Neural cell (in vitro differentiated cells): ENCODE data around the gene CTDSPL. TPM values are rescaled to one million over a fixed set of nuclear protein-coding genes. Genes with fewer than 3 reads are reported as not detected.

ENCODE experiments used
- H2AFZ ChIP-seq: fragments of 200-600, 300-800 bp; sonication (generic), shearing (Covaris generic); 2 replicates; pipeline ENCODE4 v1.6.0; 2014; ENCODE audit warnings: low read depth, mild to moderate bottlenecking, antibody characterized with exemption, low read length, moderate library complexity
- H3F3A ChIP-seq: fragments of 200-600 bp; shearing (Covaris generic); 2 replicates; pipeline ENCODE4 v1.6.1; 2016; ENCODE audit warnings: mild to moderate bottlenecking, moderate library complexity, mixed read lengths, antibody characterized with exemption, low read length; ENCODE audit not compliant: insufficient read depth, poor library complexity, severe bottlenecking
- H3K27ac ChIP-seq: fragments of 200-600, 300-800 bp; sonication (generic), shearing (Covaris generic); 2 replicates; pipeline ENCODE4 v1.5.1; 2014; ENCODE audit warnings: mild to moderate bottlenecking, low read length, moderate library complexity
- H3K27me3 ChIP-seq: fragments of 300-800, 200-600 bp; sonication (generic), shearing (Covaris generic); 2 replicates; pipeline ENCODE4 v1.6.0; 2014; ENCODE audit warnings: mild to moderate bottlenecking, low read depth, low read length, moderate library complexity; ENCODE audit not compliant: insufficient read depth
- H3K36me3 ChIP-seq: fragments of 300-800, 200-600 bp; sonication (generic), shearing (Covaris generic); 2 replicates; pipeline ENCODE4 v1.5.1; 2014; ENCODE audit warnings: mild to moderate bottlenecking, antibody characterized with exemption, low read length, moderate library complexity; ENCODE audit not compliant: insufficient read depth
- H3K4me2 ChIP-seq: fragments of 300-800, 200-600 bp; sonication (generic), shearing (Covaris generic); 2 replicates; pipeline ENCODE4 v1.6.0; 2014; ENCODE audit warnings: mild to moderate bottlenecking, low read length
- H3K4me3 ChIP-seq: fragments of 300-800, 200-600 bp; sonication (generic), shearing (Covaris generic); 2 replicates; pipeline ENCODE4 v1.5.1; 2014; ENCODE audit warnings: mild to moderate bottlenecking, low read length, moderate library complexity
- H3K79me2 ChIP-seq: fragments of 200-600 bp; shearing (Covaris generic); replicated peaks from 2 replicates; pipeline ENCODE4 v1.6.0; 2014; ENCODE audit warnings: mild to moderate bottlenecking, low read length, moderate library complexity; ENCODE audit not compliant: insufficient read depth
- H3K9ac ChIP-seq: fragments of 300-800, 200-600 bp; sonication (generic), shearing (Covaris generic); 2 replicates; pipeline ENCODE4 v1.6.1; 2016; ENCODE audit warnings: mild to moderate bottlenecking, low read length, mixed read lengths
- H3K9me2 ChIP-seq: fragments of 200-600 bp; shearing (Covaris generic); 2 replicates; pipeline ENCODE4 v1.6.1; 2016; ENCODE audit warnings: mild to moderate bottlenecking, low read length, mixed read lengths; ENCODE audit not compliant: insufficient read depth
- H3K9me3 ChIP-seq: fragments of 200-600, 300-800 bp; sonication (generic), shearing (Covaris generic); 2 replicates; pipeline ENCODE4 v1.6.1; 2016; ENCODE audit warnings: mild to moderate bottlenecking, mixed run types, low read length, moderate library complexity, mixed read lengths
- H4K20me1 ChIP-seq: fragments of 200-600 bp; shearing (Covaris generic); 2 replicates; pipeline ENCODE4 v1.6.1; 2016; ENCODE audit warnings: mild to moderate bottlenecking, mixed run types; ENCODE audit not compliant: insufficient read depth
- EP300 ChIP-seq: fragments of 450-650 bp; conservative IDR thresholded peaks from 2 replicates; pipeline ENCODE4 v1.6.1; 2014; ENCODE audit warnings: antibody characterized with exemption, mild to moderate bottlenecking, moderate library complexity; ENCODE audit not compliant: poor library complexity, severe bottlenecking
- EZH2 ChIP-seq: fragments of 200-600, 300-800 bp; shearing (Covaris generic), sonication (generic); IDR thresholded peaks from 2 replicates; pipeline ENCODE4 v1.6.1; 2014; ENCODE audit warnings: antibody characterized with exemption, low read length, borderline replicate concordance, mild to moderate bottlenecking; ENCODE audit not compliant: insufficient read depth, poor library complexity, severe bottlenecking
- MXI1 ChIP-seq: fragments of 450-650 bp; conservative IDR thresholded peaks from 2 replicates; pipeline ENCODE4 v1.6.1; 2014; ENCODE audit warnings: antibody characterized with exemption, mild to moderate bottlenecking; ENCODE audit not compliant: poor library complexity, severe bottlenecking
- POLR2AphosphoS5 ChIP-seq: IDR thresholded peaks from 2 replicates; pipeline ENCODE4 v1.6.1; 2012
- RAD21 ChIP-seq: fragments of 450-650 bp; conservative IDR thresholded peaks from 2 replicates; pipeline ENCODE4 v1.6.1; 2014; ENCODE audit warnings: antibody characterized with exemption, mild to moderate bottlenecking, moderate library complexity
- SMC3 ChIP-seq: fragments of 450-650 bp; conservative IDR thresholded peaks from 2 replicates; pipeline ENCODE4 v1.6.1; 2014; ENCODE audit warnings: antibody characterized with exemption, mild to moderate bottlenecking, moderate library complexity; ENCODE audit not compliant: poor library complexity
- TAF1 ChIP-seq: IDR thresholded peaks from 2 replicates; pipeline ENCODE4 v1.6.1; 2012; ENCODE audit warnings: low read depth
- polyA plus RNA-seq: library from polyadenylated mRNA; depleted of rRNA; stranded (reverse); fragments of >200 nt; gene quantifications from 2 replicates; pipeline ENCODE4 v1.2.3, GENCODE V29; 2014
- TF ChIP-seq, protein P1 (sequence below): fragments of 450-650 bp; IDR thresholded peaks from 2 replicates; pipeline ENCODE4 v1.5.1; 2014; ENCODE audit warnings: antibody characterized with exemption, mild to moderate bottlenecking, moderate library complexity; ENCODE audit not compliant: poor library complexity, severe bottlenecking
- TF ChIP-seq, protein P2 (sequence below): IDR thresholded peaks from 2 replicates; pipeline ENCODE4 v1.6.1; 2012; ENCODE audit warnings: borderline replicate concordance

CTDSPL gene
- polyA plus RNA-seq, 1 donor from 2014 or later = 17.0 TPM

- no peaks in the 10 kb centered on the region for H4K20me1 ChIP-seq
- H3K9ac ChIP-seq = no peak overlapping the region
- H3K79me2 ChIP-seq = no peaks in the 10 kb centered on the region
- H3K4me2 ChIP-seq = no peak overlapping the region
- no peaks in the 10 kb centered on the region for H3K27me3 ChIP-seq
- no peaks in the 10 kb centered on the region for H3K9me3 ChIP-seq
- H3K9me2 ChIP-seq = no peaks in the 10 kb centered on the region
- no peak overlapping the region for H3K4me3 ChIP-seq
- no peaks in the 10 kb centered on the region for H3F3A ChIP-seq
- TF ChIP-seq RAD21 (no peak), MXI1 (no peak), POLR2AphosphoS5 (no peak), SMC3 (no peak), TAF1 (no peak), EZH2 (no peak), EP300 (no peak)
- TF ChIP-seq, protein P1, sequence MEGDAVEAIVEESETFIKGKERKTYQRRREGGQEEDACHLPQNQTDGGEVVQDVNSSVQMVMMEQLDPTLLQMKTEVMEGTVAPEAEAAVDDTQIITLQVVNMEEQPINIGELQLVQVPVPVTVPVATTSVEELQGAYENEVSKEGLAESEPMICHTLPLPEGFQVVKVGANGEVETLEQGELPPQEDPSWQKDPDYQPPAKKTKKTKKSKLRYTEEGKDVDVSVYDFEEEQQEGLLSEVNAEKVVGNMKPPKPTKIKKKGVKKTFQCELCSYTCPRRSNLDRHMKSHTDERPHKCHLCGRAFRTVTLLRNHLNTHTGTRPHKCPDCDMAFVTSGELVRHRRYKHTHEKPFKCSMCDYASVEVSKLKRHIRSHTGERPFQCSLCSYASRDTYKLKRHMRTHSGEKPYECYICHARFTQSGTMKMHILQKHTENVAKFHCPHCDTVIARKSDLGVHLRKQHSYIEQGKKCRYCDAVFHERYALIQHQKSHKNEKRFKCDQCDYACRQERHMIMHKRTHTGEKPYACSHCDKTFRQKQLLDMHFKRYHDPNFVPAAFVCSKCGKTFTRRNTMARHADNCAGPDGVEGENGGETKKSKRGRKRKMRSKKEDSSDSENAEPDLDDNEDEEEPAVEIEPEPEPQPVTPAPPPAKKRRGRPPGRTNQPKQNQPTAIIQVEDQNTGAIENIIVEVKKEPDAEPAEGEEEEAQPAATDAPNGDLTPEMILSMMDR = no peak
- TF ChIP-seq, protein P2, sequence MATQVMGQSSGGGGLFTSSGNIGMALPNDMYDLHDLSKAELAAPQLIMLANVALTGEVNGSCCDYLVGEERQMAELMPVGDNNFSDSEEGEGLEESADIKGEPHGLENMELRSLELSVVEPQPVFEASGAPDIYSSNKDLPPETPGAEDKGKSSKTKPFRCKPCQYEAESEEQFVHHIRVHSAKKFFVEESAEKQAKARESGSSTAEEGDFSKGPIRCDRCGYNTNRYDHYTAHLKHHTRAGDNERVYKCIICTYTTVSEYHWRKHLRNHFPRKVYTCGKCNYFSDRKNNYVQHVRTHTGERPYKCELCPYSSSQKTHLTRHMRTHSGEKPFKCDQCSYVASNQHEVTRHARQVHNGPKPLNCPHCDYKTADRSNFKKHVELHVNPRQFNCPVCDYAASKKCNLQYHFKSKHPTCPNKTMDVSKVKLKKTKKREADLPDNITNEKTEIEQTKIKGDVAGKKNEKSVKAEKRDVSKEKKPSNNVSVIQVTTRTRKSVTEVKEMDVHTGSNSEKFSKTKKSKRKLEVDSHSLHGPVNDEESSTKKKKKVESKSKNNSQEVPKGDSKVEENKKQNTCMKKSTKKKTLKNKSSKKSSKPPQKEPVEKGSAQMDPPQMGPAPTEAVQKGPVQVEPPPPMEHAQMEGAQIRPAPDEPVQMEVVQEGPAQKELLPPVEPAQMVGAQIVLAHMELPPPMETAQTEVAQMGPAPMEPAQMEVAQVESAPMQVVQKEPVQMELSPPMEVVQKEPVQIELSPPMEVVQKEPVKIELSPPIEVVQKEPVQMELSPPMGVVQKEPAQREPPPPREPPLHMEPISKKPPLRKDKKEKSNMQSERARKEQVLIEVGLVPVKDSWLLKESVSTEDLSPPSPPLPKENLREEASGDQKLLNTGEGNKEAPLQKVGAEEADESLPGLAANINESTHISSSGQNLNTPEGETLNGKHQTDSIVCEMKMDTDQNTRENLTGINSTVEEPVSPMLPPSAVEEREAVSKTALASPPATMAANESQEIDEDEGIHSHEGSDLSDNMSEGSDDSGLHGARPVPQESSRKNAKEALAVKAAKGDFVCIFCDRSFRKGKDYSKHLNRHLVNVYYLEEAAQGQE = no peak
- H2AFZ ChIP-seq = no peak overlapping the region
- H3K27ac ChIP-seq = no peak overlapping the region
- H3K36me3 ChIP-seq = no peaks in the 10 kb centered on the region
Measured at GRCh38 chr3:37892927-37893600, 31.4 kb downstream of the CTDSPL start.

- no peak overlapping the region for H3K4me3 ChIP-seq
- TF ChIP-seq EP300 (no peak), TAF1 (no peak)
- no peak overlapping the region for H3K4me2 ChIP-seq
- no peaks in the 10 kb centered on the region for H3K79me2 ChIP-seq
- no peak overlapping the region for H2AFZ ChIP-seq
- no peaks in the 10 kb centered on the region for H3F3A ChIP-seq
- H3K9me3 ChIP-seq = no peaks in the 10 kb centered on the region
- H3K36me3 ChIP-seq = no peaks in the 10 kb centered on the region
- H3K27ac ChIP-seq = no peak overlapping the region
- no peaks in the 10 kb centered on the region for H4K20me1 ChIP-seq
- H3K9ac ChIP-seq = no peak overlapping the region
- H3K27me3 ChIP-seq = no peaks in the 10 kb centered on the region
- no peaks in the 10 kb centered on the region for H3K9me2 ChIP-seq
Measured at GRCh38 chr3:37896827-37897226, 35.1 kb downstream of the CTDSPL start.
